ENCODE results near the gene DOCK1. TPM values are rescaled to one million over a fixed set of nuclear protein-coding genes. Genes with fewer than 3 reads are reported as not detected.

The DOCK1 gene
- total RNA-seq, 2 donors from 2014 or later = 64.0 to 65.8 TPM

- DNase-seq (no peak), ATAC-seq (no peak)
- intact Hi-C loops (cut with DNase I, micrococcal nuclease) = no loop called here
Measured at GRCh38 chr10:127428385-127428980, 523.3 kb downstream of the DOCK1 start.

DNA sequence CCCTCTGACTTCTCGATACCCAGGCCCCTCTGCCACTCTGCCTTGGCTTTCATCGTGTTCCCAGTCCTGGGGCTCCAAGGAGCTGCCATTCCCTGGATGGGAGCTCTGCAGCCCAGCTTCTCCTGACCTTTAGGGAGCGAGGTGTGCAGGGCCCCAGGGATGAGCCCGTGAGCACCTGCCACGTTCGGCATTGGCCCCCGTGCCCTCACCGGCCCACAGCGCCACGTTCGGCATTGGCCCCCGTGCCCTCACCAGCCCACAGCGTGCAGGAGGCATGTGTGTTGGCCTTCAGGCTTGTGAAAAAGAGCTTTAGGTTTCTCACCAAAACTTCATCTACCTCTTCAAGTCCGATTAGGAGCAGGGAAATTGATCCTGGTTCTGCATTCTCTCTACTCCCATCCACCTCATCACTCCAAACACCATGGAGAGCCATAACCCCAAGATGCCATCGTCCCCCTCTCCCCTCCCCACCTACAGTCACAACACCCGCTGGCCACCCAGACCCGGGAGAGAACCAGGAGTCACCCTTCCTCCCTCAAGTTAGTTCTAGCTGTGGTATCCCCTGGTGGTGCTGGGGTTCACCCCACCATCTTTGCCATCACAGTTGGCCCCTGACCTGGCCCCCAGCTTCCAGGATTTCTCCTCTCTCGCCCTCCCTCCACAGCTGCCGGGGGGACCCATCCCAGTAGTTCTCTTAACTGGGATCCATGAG is 524.5 kb downstream of the DOCK1 start:
- no peak for ATAC-seq
- intact Hi-C loops (cut with DNase I, micrococcal nuclease) = no loop called here
- no peak for DNase-seq

- ATAC-seq = no peak
- intact Hi-C loops (cut with DNase I, micrococcal nuclease) = no loop called here
Measured at GRCh38 chr10:127431525-127431924, 526.3 kb downstream of the DOCK1 start.

DNA sequence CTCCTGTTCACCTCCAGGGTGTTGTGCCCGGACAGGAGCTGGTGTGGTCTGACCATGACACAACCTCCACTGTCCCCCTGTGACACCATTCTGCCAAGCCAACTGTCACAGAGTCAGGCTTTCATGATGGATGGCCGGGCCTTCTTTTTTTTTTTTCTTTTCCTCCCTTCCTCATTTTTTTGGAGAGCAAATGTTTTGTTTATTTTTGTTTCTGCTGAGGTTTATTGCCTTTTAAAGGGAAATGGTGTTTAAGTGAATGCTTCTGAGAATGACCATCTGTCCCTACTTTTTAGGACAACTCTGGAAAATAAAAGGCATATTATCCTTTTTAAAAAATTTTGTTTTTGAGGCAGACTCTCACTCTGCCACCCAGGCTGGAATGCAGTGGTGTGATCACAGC is 528.8 kb downstream of the DOCK1 start:
- intact Hi-C loops (cut with DNase I, micrococcal nuclease) = no loop called here
- ATAC-seq (no peak), DNase-seq (no peak)

More at GRCh38 chr10:127431525-127431924, 526.3 kb downstream of the DOCK1 start:
- no peak for DNase-seq

DNA sequence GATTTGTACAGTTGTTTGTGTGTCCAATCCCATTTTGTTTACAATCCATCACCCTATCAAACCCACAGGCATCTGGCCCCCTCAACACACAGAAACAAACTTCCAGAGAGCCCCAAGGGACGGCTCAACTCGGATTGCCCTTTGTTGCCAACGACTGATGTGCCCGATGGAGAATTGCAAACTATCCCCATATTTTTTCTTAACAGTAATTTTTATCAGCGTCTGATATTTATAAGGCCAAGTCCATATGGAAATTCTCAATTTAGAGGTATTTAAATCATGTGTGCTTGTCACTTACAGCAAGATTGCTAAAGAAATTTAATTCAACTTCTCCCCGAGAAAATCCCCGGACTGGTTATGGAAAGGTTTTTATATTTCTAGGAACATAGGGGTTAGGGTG is 530.0 kb downstream of the DOCK1 start:
- intact Hi-C loops (cut with DNase I, micrococcal nuclease) = no loop called here
- DNase-seq (no peak), ATAC-seq (no peak)

GRCh38 chr10:127440371-127440770 is 535.1 kb downstream of the DOCK1 start:
- no peak for ATAC-seq
- DNase-seq = no peak
- intact Hi-C loops (cut with DNase I, micrococcal nuclease) = no loop called here

GRCh38 chr10:127441350-127442219 is 536.4 kb downstream of the DOCK1 start:
- peak; percentile 35 to 41 for DNase-seq
- ATAC-seq = peak; percentile 97
- intact Hi-C loops (cut with DNase I, micrococcal nuclease) = no loop called here

GRCh38 chr10:127442220-127442525 is 536.9 kb downstream of the DOCK1 start:
- intact Hi-C loops (cut with DNase I, micrococcal nuclease) = no loop called here

DNA sequence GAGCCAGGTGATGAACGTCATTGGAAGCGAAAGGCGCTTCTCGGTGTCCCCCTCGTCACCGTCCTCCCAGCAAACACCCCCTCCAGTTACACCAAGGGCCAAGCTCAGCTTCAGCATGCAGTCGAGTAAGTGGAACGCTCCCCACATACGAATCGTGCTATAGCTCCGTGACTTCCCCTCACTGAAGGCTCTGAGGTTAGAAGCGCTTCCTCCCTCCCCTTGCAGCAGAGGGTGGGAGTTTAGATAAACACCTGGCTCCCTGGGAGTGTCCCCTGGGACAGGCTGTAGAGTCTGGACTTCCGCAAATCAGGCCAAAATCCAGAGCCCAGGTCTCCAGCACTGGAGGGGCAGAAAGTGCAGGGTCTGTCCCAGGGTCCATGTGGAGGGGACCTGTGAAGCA is 538.9 kb downstream of the DOCK1 start:
- no peak for ATAC-seq
- DNase-seq = no peak
- intact Hi-C loops (cut with DNase I, micrococcal nuclease) = no loop called here

More at GRCh38 chr10:127442220-127442525, 536.9 kb downstream of the DOCK1 start:
- DNase-seq = no peak
- no peak for ATAC-seq

GRCh38 chr10:127447197-127447596 is 542.0 kb downstream of the DOCK1 start:
- ATAC-seq (no peak), DNase-seq (no peak)
- intact Hi-C loops (cut with DNase I, micrococcal nuclease) = no loop called here

DNA sequence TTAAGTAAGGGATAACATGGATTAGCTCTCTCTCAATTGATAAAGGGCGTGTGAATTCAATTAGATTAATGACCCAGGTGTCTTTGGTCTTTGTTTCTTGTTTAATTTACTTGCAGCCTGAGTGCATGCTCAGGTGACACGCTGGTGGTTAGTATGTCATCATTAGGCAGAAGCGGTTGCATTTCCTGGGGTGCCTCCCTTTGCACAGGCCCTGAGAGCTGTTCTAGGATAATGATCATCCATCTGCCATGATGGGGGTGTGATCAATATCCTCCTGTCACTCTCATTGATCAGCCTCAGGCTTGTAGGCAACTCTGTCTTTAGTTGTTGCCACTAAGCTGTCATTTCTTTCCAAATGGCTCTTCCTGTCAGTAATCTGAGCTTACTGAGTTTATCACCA is 544.3 kb downstream of the DOCK1 start:
- intact Hi-C loops (cut with DNase I, micrococcal nuclease) = no loop called here
- DNase-seq (no peak), ATAC-seq (no peak)

GRCh38 chr10:127450644-127451043 is 545.4 kb downstream of the DOCK1 start:
- peak in 1 of 2 donors; percentile 9 for DNase-seq
- peak; percentile 65 for ATAC-seq
- intact Hi-C loops (cut with DNase I, micrococcal nuclease) = no loop called here

DNA sequence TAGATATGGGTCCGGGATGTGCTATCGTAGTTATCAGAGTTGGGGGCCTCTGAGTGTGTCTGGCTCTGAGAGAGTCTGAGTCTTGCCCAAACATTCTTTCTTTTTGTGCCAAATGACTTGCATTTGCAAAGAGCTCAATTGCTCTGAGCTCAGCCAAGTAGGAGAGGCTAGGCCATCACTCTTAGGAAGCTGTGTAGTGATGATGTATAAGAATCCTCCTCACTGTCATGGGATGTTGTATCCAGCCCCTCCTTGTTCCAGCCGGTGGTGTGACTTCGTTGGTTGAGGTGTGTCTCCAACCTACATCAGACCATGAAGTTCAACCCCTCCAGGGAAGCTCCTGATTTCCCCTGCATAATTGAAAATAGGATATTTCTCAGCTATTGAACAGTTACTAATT is 546.4 kb downstream of the DOCK1 start:
- ATAC-seq = no peak
- no peak for DNase-seq
- intact Hi-C loops (cut with DNase I, micrococcal nuclease) = no loop called here

GRCh38 chr10:127452568-127452967 is 547.3 kb downstream of the DOCK1 start:
- no peak for ATAC-seq
- no peak for DNase-seq
- intact Hi-C loops (cut with DNase I, micrococcal nuclease) = no loop called here

- ATAC-seq = no peak
- no peak for DNase-seq
- intact Hi-C loops (cut with DNase I, micrococcal nuclease) = no loop called here
Measured at GRCh38 chr10:127453706-127454105, 548.5 kb downstream of the DOCK1 start.

GRCh38 chr10:127456122-127456521 is 550.9 kb downstream of the DOCK1 start:
- DNase-seq (no peak), ATAC-seq (no peak)
- intact Hi-C loops (cut with DNase I, micrococcal nuclease) = no loop called here

DNA sequence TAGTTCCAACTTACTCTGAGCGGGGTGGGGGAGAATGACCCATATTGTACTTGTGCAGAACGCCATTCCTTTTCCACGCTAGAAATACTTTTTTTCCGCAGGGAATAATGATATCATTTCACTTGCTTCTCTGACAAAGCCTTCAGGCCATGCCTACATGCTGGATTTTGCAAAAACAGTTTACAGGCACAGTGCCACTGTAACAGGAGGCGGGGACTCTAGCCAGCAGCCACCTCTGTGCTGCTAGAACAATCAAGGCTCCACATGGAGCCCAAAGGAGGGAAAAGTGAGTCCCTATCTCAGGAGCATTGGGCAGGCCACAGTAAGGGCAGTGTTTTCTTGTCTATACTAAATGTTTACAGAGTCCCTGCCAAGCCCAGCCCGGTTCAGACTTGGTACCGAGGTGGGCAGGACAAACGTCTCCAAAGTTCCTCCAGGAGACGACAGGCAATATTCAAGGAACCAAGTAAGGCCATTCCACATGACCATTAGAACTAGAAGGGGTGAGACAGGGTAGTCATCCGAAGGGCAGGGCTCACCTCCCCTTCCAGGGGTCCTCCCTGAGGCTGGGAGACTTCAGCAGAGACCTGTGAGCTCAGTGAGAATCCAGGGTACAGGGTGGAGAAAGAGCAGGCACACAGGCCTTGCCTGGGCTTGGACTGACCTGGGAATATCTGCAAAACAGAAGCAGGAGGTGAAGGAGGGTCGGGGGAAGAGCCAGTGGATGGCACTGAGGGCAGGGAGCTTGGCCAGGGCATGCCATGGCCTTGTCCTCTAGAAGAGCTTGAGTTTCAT is 553.0 kb downstream of the DOCK1 start:
- DNase-seq = no peak
- intact Hi-C loops (cut with DNase I, micrococcal nuclease) = no loop called here
- no peak for ATAC-seq

DNA sequence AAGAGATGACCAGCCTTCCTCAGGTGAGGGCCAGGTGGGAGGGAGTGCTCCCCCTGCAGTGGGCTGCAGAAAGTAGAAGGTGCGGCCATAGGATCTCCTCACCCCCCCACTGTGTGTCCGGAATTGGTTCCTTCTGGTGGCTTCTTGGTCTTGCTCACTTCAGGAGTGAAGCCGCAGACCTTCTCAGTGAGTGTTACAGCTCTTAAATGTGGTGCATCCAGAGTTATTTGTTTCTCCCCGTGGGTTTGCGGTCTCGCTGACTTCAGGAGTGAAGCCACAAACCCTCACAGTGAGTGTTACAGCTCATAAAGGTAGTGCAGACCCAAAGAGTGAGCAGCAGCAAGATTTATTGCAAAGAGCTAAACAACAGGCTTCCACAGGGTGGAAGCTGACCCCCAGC is 553.6 kb downstream of the DOCK1 start:
- ATAC-seq (no peak), DNase-seq (no peak)
- intact Hi-C loops (cut with DNase I, micrococcal nuclease) = no loop called here

DNA sequence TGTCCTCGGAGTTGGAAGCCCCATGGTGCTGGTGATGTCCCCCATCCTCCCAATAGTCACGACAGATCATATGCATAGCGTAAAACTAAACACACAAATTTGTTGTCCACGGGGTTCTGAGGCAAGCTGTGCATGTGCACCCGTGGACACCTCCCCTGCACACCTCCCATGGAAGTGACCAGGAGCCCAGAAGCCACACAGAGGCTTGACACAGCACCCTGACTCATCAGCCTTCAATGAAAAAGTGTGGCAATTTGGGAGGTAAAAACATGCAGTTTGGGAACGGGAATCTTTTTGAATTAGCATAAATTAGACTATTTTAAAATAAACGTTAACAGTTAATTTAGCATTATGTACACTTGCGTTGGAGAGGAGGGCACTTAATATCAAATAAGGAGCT is 554.7 kb downstream of the DOCK1 start:
- intact Hi-C loops (cut with DNase I, micrococcal nuclease) = no loop called here
- DNase-seq (no peak), ATAC-seq (no peak)
